SKM-1 (cell line): ENCODE data around the gene TMEM120A.
"Not testable (repeated sequence)": the region's sequence is repeated elsewhere in the genome, so short reads cannot be mapped to it uniquely, and the experiment has no call there.

Experiments used
- DNase-seq: peaks from one replicate; lab custom pipeline; 2025; ENCODE audit not compliant: unreplicated experiment; lab: John Stamatoyannopoulos, UW

TMEM120A gene

DNA sequence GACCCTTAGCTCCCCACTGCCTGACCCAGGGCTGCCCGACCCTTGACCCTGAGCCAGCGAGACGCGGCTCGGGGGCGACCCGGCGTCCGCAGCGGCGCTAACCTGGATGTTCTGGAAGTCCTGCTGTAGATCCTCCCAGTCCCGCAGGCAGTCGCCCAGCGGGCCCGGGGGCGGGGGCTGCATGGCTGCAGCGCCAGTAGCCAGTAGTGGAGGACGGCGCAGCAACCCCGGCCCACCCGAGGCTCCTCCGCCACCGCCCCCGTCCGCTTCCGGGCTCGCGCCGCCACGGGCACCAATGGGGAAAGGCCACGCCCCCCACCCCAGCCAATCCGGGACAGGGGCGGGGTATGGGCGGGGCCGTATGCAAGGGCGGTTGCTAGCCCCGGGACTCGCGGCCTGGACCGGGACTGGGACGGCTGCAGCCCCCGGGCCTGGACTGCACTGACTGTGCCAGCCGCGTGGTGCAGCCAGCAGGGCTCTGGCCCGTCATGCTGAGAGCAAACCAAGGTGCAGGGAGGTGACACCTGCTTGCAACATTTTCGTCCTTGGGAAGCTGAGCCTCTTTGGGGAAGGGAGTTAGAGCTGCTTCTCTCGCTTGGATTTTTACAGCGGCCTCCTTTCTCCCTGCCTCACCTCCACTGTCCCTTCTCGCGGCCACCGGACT, at the start of gene TMEM120A:
Gene TMEM120A, minus strand, starts transcription at position 208 of the 664 bp plus-strand sequence. Its CDS starts 25 bp downstream, at position 183.
- DNase-seq = peak; percentile 76

DNA sequence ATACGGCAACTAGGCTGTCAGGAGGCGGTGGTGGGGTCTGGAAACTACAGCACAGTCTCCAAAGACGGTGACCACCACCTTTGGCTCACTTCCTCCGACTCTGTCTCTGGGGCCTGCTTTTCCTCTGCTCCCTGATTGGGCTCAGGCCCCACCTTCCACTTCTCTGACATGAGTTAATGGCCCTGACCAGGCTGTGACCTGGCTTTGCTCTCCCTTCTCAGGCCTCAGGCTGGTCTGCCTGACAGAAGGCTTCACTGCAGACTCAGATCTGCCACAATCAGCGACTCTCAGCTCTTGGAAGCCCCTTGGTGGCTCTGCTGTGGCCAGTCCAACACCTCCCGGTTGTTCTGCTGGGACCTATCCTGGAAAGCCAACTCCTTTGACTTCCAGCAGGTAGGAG, 45.7 kb upstream of the TMEM120A start:
- DNase-seq = no peak

DNA sequence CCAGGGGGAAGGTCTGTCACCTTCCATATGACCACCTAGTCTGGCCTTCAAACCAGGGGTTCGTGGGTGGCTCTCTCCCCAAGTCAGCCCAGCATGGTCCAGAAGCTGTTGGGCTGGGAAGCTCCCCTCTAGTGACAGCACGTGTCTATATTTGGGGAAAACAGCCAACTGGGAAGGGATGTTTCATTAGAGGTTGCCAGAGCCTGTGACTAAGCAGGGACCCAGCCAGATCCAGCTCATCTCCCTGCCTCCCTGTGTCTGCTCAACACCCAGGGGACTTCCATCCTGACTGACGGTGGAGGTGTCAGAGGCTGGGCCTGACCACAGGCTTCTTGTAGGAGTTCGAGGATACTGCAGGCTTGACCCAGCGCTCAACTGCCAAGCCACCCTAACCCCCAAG, 42.9 kb upstream of the TMEM120A start:
- DNase-seq = no peak

DNA sequence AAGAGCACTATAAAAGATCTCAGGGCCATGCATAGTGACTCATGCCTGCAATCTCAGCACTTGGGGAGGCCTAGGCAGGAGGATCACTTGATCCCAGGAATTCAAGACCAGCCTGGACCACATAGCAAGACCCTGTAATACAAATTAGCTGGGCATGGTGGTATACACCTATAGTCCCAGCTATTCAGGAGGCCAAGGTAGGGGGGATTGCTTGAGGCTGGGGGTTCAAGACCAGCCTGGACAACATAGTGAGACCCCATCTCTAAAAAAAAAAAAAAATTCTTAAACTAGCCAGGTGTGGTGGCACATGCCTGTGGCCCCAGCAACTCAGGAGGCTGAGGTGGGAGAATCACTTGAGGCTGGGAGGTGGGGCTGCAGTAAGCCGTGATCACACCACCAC, 37.6 kb upstream of the TMEM120A start:
- no peak for DNase-seq

DNA sequence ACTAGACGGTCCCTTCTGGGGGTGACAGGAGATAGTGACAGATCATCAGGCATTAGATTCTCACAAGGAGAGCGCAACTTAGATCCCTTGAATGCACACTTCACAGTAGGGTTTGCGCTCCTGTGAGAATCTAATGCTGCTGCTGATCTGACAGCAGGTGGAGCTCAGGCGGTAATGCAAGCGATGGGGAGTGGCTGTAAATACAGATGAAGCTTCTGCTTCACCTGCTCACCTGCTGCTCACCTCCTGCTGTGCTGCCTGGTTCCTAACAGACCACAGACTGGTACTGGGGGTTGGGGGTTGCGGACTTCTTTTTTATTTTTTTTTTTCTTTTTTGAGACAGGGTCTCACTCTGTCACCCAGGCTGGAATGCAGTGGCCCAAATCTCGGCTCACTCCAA, 35.3 kb upstream of the TMEM120A start:
- not testable (repeated sequence) for DNase-seq

DNA sequence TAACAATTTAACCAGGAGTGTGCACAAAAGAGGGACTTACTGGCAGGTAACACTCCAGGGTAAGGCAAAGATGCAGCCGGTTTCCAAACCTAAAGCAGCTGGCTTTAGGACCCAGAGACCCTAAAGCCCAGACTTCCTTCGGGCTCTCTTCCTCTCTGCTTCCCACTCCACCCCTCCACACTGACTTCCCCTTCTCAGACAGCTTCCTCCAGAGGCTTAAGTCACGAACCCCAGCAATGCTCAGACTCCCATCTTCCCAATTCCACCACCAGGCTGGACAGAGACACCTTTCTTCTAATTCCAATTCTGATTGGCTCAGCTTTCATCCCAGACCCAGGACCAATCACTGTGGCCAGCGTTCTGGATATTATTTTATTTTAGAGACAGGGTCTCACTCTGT, 28.6 kb upstream of the TMEM120A start:
- DNase-seq = peak; percentile 75

DNA sequence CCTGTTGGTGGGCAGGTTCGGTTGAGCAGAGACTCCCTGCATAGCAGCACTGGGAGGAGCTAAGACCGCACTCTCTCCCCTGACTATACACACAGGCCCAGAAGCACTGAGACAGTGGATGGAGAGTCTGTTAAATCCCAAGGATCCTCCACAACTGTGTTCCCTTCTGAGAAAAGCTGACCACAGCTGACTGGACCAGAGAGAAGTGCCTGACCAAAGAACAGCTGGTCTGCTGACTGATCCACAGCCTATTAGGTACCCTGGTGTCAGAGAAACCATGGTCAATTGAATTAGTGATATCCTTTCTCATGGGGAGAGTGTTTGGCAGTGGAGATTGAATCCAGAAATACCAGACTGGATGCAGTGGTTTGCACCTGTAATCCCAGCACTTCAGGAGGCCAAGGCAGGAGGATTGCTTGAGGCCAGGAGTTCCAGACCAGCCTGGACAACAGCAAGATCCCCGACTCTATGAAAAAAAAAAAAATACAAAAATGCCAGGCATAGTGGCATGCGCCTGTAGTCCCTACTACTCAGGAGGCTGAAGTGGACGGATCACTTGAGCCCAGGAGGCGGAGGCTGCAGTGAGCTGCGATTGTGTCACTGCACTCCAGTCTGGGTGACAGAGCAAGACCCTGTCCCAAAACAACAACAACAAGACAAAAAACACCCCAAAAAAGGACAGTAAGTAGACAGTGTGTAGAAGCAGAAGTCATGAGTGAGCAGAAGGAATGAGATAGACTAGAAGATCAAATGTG, 27.8 kb upstream of the TMEM120A start:
- DNase-seq = no peak

DNA sequence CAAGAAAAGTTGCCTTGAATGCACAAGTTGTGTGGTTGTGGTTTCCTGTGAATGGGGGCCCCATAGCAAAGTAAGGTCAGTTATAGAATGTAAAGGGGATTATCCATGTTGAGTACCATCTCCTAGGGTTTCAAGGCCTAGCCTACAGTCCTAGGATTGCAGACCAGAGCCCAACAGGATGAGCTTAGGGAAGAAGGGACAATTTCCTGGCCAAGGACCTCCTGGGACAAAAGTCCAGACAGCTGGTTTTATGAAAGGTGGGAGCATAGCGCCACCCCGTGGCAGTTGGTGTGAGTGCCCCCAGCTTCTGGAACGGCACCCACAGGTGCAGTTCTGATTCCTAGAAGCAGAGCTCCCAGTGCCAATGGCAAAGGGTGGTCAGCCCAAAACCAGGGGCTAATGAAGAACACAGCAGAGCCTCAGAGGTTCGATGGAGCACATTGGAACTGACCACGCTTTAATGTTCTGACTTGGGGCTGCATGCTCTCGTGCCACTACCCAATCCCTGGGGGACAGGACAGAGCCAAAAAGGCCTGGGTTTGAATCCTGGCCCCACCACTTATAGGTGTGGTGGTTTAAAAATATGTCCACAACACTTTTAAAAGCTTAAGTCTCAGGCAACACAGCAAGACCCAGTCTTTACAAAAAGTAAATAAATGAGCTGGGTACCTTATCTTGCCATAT, 25.8 kb upstream of the TMEM120A start:
- peak; percentile 48 for DNase-seq

DNA sequence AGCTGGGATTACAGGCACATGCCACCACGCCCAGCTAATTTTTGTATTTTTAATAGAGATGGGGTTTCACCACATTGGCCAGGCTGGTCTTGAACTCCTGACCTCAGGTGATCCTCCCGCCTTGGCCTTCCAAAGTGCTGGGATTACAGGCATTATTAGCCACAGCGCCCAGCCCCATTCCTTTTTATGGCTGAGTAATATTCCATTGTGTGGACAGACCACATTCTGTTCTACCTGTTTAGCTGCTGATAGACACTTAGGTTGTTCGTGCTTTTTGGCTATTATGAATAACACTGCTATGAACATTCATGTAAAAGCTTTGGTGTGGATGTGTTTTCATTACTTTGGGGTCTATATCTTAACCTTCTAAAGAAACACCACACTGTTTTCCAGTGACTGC, 24.1 kb upstream of the TMEM120A start:
- not testable (repeated sequence) for DNase-seq

DNA sequence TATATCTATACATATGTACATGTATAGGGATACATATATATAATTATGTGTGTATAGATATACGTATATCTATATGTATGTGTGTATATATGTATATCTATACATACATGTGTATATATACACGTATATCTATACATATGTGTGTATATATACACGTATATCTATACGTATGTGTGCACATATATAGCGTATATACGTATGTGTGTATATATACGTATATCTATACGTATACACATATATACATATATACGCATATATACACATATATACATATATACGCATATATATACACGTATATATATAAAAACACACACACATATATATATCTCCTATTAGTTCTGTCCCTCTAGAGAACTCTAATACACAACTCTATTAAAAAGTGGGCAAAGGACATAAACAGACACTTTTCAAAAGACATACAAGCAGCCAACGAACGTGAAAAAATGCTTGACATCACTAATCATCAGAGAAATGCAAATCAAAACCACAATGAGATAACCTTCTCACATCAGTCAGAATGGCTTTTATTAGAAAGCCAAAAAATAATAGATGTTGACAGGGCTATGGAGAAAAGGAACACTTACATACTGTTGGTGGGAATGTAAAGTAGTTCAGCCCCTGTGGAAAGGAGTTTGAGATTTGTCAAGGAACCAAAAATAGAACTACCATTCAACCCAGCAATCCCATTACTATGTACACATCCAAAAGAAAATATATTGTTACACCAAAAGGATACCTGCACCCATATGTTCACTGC, 22.0 kb upstream of the TMEM120A start:
- DNase-seq = no peak

DNA sequence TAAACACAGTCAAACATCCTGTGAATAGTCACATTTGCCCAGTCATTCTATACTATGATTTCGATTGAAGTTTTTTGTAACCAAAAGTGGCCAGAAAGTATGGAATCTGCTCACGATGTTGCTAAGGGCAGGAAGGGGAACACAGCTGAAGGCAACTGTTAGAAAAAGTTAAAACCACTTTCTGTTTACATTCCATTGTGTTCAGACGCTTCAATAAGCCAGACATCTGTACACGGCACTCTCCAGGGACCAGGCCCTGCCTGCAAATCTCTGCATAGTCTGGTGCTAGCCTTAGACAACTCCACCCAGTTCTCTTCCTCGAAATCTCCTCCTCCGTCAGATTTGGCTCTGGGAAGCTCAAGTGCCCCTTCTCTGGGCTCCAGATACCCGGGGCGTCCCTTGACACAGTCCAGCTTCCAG, 17.1 kb upstream of the TMEM120A start:
- DNase-seq = no peak

DNA sequence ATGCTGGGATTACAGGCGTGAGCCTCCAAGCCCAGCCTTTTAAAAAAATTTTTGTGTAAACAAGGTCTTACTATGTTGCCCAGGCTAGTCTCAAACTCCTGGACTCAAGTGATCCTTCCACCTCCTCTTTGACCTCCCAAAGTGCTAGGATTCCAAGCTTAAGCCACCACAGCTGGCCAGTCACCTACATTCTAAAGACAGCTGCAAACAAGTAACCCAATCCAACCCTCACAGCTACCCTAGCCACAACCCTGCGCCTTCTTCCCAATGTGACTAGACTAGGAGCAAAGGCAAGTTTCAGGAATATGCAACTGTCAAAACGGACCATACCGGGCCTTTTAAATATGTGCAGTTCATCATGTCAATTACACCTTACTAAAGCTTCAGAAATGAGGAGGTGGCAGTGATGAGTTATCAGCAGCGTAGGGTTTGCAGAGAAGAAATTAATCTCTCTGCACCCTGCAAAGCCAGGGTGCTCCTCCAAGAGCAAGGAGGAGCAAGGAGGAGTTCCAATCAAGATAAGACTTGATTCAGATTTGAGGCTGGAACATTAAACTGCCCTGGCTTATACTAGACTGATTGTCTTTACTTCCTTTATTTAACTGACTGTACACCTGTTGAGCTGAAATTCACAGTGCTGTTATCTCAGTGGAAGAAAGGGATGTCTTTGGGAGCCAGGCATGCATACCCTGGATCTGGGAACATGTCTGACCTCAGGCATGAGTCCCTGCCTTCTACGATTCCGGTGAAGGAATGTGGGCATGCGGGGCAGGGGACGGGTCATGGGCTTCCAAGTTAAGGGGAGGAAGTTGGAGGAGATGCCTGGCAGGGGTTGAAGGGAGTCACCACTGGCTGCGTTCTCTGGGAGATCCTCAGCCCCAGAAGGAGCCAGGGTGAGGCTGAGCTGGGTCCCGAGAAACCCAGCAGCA, 15.5 kb upstream of the TMEM120A start:
- no peak for DNase-seq

DNA sequence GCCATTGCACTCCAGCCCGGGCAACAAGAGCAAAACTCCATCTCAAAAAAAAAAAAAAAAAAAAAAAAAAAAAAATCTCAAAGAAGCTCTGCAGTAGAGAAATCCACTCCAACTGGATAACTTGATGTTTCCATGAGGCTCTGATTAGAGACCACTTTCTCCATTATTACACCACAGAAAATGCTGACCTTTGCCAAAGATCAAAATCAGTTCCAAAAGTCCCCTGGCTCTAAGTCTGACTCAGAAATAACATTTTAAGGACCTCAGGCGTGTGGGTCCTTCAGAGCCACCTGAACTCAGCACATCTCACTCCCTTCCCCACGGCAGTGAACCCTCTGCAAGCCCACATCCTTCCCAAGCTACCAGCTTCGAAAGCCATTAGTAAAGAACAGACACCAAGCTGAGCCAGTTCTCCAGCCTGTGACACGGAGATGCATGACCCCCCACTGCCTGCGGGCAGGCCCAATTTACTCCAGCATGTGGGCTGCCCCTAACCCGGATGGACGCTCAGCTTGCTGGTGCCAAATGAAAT, 13.8 kb upstream of the TMEM120A start:
- no peak for DNase-seq

DNA sequence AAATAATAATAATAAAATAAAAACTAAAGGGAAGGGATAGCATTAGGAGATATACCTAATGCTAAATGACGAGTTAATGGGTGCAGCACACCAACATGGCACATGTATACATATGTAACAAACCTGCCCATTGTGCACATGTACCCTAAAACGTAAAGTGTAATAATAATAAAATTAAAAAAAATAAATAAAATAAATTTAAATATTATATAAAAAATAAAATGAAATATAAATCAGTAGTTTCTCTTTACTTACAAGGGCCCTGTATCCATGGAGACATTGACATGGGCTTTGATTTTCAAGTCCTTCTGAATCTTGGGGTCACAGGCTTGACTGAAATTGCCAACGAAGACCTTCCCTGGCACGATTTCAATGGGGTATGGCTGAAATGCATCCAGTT, 10.6 kb upstream of the TMEM120A start:
- not testable (repeated sequence) for DNase-seq

DNA sequence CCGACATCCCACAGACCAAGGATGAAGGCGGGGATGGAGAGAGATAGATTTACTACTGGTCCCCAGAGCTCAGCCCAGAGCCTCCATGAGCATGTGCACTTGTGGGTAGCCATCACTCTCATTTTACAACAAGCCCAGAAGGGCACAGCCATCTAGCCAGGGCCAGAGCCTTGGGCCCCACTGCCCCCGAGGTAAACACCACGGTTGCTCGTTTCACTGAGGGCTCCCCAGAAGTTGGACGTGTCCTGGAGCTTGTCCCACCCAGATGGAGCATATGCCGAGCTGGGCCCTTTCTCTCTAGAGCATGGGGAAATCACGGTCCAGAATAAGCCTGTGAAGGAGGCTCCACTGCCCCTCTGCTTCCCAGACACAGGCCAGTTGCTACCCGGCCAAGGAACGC, 9.0 kb upstream of the TMEM120A start:
- DNase-seq = no peak

DNA sequence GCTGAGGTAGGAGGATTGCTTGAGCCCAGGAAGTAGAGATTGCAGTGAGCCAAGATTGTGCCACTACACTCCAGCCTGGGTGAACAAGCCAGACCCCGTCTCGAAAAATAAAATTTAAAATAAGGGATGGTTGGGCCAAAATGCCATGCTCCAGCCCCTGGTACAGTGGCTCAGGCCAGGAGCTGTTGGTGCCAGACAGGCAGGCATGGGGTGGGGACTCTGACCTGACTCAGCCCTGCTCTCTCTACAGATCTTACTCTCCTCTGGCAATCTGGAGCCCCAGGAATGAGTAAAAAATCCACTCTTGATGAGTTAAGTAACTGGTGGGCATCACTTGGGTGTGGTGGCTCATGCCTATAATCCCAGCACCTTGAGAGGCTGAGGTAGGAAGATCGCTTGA, 8.4 kb upstream of the TMEM120A start:
- DNase-seq = no peak

DNA sequence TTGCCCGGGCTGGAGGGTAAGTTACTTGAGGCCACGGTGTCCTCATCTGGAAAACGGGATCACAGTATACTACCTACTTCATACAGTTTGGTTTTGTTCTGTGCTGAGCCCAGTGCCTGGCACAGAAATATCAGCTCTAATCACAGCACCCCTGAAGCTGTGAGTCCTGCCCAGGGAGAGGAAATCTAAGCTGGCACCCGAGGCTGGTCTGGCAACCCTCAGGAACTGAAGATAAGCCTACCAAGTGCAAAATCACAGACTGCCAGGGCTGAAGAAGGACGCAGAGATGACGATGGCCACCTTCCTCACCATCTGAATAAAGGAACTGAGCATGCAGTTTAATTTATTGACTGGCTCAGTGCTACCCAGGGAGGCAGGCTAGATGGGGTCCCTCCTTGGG, 7.7 kb upstream of the TMEM120A start:
- DNase-seq = no peak

DNA sequence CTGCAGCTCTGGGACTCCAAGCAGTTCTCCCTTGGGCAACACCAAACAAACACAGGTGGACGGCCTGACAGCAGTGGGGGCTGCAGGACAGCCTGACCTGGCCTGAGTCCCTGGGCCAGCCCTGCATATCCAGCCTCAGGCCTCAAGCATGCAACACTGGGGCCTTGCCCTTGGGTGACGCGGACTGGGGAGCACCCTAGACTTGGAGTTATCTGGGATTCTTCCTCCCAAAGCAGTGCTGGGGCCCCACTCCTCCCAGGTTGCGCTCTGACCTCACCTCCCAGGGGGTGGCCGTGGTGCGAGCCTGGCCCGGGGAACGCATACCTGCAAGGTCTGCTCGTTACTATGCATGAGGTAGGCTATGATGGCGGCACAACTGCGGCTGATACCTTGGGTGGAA, 6.2 kb upstream of the TMEM120A start:
- no peak for DNase-seq

DNA sequence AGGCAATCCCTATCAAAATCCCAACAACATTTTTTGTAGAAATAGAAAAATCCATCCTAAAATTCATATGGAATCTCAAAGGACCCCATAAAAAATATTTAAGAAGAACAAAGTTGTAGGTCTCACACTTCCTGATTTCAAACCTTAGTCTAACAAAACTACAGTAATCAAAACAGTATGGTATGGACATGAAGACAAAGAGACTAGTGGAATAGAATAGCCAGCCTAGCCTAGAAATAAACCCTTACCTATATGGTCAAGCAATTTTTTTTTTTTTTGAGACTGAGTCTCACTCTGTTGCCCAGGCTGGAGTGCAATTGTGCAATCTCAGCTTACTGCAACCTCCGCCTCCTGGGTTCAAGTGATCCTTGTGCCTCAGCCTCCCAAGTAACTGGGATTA, 3.6 kb upstream of the TMEM120A start:
- DNase-seq = no peak

DNA sequence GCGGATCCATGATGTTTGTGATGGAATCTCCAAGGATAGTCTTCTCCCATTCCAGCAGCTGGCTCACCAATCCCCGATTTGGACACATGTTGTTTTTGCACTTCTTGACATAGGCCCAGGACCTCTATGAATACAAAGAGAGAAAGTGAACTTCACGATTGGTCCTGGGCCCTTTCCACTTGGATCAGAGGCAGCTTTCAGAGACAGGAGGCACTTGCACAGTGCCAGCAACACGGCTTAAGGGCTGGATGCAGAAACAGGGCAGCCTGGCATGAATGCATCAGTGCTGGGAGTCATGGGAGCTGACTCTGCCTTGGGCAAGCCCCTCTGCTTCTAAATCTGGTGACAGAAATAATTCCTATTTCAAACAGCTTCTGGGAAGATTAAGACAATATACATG, 2.1 kb upstream of the TMEM120A start:
- no peak for DNase-seq
